ENCODE results near the gene CDH15.
"Not testable (repeated sequence)": the region's sequence is repeated elsewhere in the genome, so short reads cannot be mapped to it uniquely, and the experiment has no call there.

Gene CDH15

DNA sequence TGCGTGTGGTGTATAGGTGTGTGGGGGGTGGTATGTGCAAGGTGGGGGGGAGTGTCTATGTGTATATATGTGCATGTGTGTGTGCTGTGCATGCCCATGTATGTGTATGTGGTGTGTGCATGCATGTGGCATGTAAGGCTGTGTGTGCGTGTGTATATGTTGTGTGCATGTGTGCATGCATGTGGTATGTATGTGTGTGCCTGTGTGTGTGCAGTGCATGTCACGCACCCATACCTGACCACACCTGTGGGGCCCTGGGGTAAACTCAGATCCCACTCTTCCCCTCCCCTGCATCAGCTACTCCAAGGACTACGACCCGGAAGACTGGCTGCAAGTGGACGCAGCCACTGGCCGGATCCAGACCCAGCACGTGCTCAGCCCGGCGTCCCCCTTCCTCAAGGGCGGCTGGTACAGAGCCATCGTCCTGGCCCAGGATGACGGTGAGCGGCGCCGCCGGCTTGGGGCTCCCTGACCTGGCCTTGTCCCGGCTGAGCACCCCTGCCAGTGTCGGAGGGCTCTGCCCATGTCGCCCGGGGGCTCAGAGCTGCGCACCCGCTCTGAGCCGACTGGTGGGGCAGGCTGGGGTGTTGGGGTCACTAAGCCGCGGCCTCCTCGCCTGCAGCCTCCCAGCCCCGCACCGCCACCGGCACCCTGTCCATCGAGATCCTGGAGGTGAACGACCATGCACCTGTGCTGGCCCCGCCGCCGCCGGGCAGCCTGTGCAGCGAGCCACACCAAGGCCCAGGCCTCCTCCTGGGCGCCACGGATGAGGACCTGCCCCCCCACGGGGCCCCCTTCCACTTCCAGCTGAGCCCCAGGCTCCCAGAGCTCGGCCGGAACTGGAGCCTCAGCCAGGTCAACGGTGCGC, 19.7 kb downstream of the CDH15 start:
- H3K27ac ChIP-seq = no peak overlapping the region
- CTCF ChIA-PET = interaction anchor here (0.6 kb wide), 1 partner anchor 15 kb away, joined by 4 read pairs; no protein-coding TSS in a partner anchor
- TF ChIP-seq CTCF (conservative IDR thresholded peaks at IDR 0.05; ENCODE audit: low read depth) = no peak
- POLR2A ChIA-PET (ENCODE audit: low non-redundant PET) = no interaction called here
- no peak for DNase-seq (ENCODE audit: low spot score)

GRCh38 chr16:89191901-89192185, 20.3 kb downstream of the CDH15 start:
- no peak for DNase-seq (ENCODE audit: low spot score)
- ChIA-PET POLR2A (ENCODE audit: low non-redundant PET) (no interaction called here), CTCF (no interaction called here)
- TF ChIP-seq CTCF (conservative IDR thresholded peaks at IDR 0.05; ENCODE audit: low read depth) = no peak
- no peak overlapping the region for H3K27ac ChIP-seq

GRCh38 chr16:89192186-89192955, 20.8 kb downstream of the CDH15 start:
- ChIA-PET CTCF (interaction anchor here (1.4 kb wide), 1 partner anchor 23 kb away, joined by 4 read pairs; no protein-coding TSS in a partner anchor), POLR2A (ENCODE audit: low non-redundant PET) (interaction anchor here (0.7 kb wide), 1 partner anchor 25 kb away, joined by 4 read pairs; the partner anchor contains the start of gene ZNF778)
- not testable (repeated sequence) for H3K27ac ChIP-seq
- DNase-seq (ENCODE audit: low spot score) = peak; percentile 58

GRCh38 chr16:89192956-89193575, 21.5 kb downstream of the CDH15 start:
- no peak for TF ChIP-seq CTCF (conservative IDR thresholded peaks at IDR 0.05; ENCODE audit: low read depth)
- POLR2A ChIA-PET (ENCODE audit: low non-redundant PET) = interaction anchor here (0.7 kb wide), 1 partner anchor 25 kb away, joined by 4 read pairs; the partner anchor contains the start of gene ZNF778
- CTCF ChIA-PET = interaction anchor here (1.4 kb wide), 1 partner anchor 23 kb away, joined by 4 read pairs; no protein-coding TSS in a partner anchor
- H3K27ac ChIP-seq = no peak overlapping the region
- DNase-seq (ENCODE audit: low spot score) = peak; percentile 56

- CTCF ChIA-PET = interaction anchor here (1.4 kb wide), 1 partner anchor 22 kb away, joined by 4 read pairs; no protein-coding TSS in a partner anchor
- POLR2A ChIA-PET (ENCODE audit: low non-redundant PET) = no interaction called here
- no peak overlapping the region for H3K27ac ChIP-seq
- no peak for TF ChIP-seq CTCF (conservative IDR thresholded peaks at IDR 0.05; ENCODE audit: low read depth)
- DNase-seq (ENCODE audit: low spot score) = no peak
Observed at GRCh38 chr16:89193576-89194293, 22.2 kb downstream of the CDH15 start.

- no peak for TF ChIP-seq CTCF (conservative IDR thresholded peaks at IDR 0.05; ENCODE audit: low read depth)
- POLR2A ChIA-PET (ENCODE audit: low non-redundant PET) = no interaction called here
- no peak for DNase-seq (ENCODE audit: low spot score)
- H3K27ac ChIP-seq = no peak overlapping the region
- CTCF ChIA-PET = no interaction called here
Observed at GRCh38 chr16:89194340-89195311, 23.1 kb downstream of the CDH15 start.
